Stimulated activated naive CD4-positive, alpha-beta T cell treated with Interleukin-2 at 50 U/mL for 16 hours (primary cell): ENCODE data around the gene SPAG16.
"Not testable (repeated sequence)": the region's sequence is repeated elsewhere in the genome, so short reads cannot be mapped to it uniquely, and the experiment has no call there.

Source experiments
- DNase-seq: peaks from one replicate; lab custom pipeline; 2025; lab: John Stamatoyannopoulos, UW

SPAG16 gene

GRCh38 chr2:213274143-213274542, 10.1 kb upstream of the SPAG16 start:
- DNase-seq, result no peak

DNA sequence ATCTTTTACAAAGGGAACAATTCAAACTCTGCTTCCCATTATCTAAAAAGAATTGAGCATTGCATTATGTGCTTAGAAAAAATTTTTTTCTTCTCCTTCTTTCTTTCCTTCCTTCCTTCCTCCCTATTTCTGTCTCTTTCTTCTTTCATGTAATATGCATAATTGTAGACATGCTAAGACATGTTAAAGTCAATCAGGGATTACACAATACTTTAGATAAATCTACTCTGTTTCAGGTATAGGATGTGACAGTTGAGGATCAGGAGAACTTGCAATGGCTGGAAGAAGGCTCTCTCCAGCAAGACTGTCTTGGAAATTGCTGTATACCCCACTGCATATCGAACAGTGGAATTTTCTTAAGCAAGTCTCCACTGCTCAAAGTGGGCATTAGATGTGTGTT, 9.0 kb upstream of the SPAG16 start:
- no peak for DNase-seq

GRCh38 chr2:213277134-213277533, 7.1 kb upstream of the SPAG16 start:
- not testable (repeated sequence) for DNase-seq

GRCh38 chr2:213279116-213279620, 5.1 kb upstream of the SPAG16 start:
- no peak for DNase-seq

DNA sequence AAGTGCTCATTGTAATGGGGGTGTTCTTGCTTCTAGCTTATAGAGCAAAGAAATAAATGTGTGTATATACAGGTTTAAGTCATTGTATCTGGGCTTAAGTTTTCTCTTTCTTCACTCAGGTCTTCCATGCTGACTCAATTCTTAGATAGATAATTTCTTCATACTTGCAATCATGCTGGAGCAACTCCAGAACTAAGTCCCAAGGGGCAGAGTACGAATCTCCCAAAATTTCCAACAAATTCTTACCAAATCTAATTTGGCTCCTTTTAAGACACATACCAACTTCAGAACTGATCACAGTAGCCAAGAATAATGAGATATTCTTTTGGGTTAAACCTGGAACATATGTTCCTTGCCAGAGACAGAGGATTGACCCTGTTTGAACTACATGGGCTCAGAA, 4.3 kb upstream of the SPAG16 start:
- DNase-seq, result no peak

DNA sequence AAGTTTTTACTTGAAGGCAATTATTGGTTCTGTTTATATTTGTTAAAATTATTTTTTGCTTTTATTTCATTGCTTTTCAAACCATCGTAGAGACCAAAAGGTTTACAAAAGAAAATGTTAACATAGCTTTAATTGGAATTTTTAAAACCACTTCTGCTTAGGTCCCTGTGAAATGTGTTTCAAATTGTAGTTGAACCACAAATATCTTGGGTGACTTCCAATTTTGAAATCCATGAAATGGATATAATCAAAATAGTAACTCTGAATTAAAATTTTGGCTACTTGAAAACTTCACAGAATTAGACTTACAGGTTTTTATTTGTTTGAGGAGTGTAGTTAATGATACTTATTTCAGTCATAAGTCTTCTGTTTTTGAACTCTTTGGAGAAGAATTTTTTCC, 3.1 kb upstream of the SPAG16 start:
- DNase-seq, result no peak

GRCh38 chr2:213285404-213285803, 1.1 kb downstream of the SPAG16 start:
- no peak for DNase-seq

DNA sequence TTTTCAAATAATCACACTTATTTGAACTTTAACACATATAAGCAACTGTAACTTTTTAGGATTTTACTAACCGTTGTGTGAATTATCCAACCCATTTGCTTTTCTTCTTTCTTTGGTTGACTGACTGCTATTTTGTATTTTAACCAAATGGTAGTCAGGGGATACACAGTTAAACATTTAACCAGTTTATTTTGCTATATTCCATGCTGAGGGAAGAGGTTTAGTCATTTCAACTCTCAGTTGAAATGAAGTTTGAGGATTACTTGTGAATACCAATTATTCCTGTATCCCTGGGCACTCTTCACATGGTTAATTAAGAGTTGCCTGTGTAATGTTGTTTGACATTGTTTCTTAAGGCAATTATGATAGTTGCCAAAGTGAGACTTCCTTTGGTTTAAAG, 1.9 kb downstream of the SPAG16 start:
- DNase-seq, result no peak

DNA sequence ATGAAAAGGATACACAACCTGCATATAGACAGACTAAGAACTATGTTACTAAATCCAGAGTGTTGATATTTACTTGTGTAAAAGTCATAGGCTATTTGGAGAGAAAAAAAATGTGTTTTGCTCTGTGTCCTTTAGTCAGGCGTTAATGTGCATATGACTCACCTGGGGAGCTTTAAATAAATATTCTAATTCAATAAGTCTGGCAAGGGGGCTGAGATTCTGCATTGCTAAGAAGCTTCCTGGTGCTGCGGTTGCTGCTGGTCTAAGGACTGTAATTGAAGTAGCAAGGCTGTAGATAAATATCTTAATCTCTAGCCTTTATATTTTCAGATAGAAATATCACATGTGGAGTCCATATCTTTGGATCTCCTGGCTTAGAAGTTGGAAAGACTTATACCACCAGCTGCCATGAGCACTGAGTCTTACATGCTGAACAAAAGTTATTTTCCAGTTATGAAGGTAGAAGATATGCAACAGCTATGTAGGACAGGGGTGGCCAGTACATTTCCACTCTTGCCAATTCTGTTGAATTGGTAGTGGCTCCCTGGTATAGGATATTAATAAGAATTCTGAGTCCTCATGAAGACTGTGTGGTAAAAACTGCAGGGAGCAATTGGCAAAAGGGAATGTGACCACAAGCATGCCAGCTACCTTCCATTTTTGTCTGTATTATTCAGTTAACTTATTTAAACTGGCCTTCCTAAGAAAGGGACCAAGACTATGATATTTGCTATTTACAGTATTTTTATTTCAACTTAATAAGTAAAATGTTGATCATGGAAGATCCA, 4.8 kb downstream of the SPAG16 start:
- DNase-seq, result no peak

GRCh38 chr2:213290501-213290900, 6.2 kb downstream of the SPAG16 start:
- DNase-seq, result no peak

DNA sequence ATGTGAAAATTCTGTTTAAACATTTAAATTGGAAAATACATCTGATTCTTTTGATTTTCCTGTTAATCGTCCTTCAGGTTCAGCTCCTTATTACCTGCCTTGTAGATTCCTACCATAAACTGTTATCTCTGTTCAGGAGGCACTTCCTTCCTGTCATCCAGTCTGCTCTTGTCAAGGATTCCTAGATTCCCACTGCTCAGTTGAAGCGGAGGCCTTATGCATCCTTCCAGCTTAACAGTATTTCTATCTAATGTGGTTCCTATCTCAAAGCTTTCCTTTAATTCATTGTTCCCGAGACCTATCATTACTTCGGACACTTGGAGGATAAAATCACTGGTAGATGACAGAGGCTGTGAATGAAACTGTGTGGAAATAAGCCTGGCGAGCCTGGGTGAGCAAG, 12.0 kb downstream of the SPAG16 start:
- DNase-seq, result no peak

DNA sequence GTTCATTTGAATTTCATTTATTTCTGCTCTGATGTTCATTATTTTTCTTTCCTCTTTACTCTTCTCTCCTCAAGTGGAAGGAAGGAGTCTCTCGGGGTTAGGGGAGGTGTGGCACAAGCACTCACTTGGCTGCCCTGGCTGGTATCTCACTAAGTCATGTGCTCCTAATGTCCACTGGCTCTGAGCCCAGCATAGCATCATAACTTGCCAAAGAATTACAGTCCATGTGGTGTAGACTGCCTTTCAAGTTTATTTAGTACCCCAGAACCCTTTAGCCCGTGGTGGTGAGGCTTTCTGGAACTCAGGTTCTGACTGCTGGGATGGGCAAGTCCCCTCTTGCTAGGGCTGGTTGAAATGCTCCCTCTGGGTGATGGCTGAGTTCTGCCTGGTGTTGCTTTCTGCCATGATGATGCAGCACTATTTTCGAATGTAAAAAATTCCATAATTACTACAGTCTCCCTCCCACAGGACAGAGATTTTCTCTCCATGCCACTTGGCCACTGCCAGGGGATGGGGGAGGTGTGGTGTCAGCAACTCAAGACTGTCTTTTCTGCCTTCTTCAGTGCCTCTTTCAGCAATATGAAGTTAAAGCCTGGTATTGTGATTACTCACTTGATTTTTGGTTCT, 22.2 kb downstream of the SPAG16 start:
- DNase-seq, result no peak

DNA sequence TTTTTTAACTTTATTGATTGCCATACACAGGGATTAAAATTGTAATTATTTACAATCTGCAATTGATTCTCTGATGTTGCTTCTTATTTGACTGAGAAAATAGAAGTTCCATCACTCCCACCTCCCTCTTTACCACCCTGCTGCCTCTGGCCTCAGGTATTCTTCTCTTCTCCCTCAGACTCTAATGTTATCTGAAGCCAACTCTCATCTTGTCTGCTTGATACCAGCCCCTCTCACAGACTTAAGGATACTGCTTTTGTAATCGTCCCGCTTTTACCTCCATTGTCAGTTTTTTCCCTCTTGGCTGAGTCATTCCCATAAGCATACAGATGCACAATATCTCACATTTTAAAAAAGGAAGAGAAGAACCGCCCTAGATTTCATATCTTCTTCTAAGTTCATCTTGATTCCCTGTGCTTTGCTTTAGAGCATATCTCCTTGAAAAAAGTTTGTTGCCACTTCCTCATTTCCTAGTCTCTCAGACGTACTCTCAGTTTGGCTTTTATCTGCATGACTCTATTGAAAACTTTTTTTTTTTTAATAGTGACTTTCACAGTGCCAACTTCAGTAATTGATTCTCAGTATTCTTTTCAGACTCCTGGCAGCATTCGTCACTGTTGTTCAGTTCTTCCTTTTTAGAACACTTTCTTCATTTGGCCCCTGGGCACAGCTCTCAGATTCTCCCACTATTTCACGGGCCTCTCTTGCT, 31.1 kb downstream of the SPAG16 start:
- no peak for DNase-seq

DNA sequence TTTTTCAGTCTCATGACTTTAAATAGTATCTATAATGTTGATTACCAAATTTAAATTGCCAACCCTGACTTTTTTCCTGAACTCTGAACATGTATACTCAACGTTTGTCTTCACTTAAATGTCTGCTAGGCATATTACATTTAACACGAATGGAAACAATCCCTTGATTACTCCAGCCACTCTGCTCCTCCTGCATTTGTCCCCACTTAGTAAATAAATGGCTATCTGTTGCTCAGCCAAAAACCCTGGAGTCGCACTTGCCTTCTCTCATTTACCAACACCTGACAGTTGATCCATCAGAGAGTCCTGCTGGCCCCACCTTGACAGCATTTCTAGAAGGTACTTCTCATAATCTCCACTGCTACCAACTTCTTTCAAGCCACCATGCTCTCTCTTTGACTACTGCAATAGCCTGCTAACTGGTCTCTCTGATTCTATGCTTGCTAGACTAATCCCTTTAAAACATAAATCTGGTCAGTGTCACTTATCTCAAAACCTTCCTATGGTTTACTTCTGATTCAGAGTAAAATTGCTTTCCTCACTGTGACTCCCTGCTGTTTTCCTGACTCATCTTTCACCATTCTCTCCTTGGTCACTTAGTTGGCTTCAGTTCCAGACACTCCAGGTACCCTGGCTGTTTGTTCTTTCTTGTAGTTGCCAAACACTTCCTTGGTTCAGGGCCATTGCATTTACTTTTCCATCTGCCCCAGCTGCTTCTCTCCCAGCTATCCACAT, 31.9 kb downstream of the SPAG16 start:
- no peak for DNase-seq

GRCh38 chr2:213317929-213318328, 33.7 kb downstream of the SPAG16 start:
- no peak for DNase-seq

GRCh38 chr2:213320604-213321003, 36.3 kb downstream of the SPAG16 start:
- DNase-seq, result no peak

DNA sequence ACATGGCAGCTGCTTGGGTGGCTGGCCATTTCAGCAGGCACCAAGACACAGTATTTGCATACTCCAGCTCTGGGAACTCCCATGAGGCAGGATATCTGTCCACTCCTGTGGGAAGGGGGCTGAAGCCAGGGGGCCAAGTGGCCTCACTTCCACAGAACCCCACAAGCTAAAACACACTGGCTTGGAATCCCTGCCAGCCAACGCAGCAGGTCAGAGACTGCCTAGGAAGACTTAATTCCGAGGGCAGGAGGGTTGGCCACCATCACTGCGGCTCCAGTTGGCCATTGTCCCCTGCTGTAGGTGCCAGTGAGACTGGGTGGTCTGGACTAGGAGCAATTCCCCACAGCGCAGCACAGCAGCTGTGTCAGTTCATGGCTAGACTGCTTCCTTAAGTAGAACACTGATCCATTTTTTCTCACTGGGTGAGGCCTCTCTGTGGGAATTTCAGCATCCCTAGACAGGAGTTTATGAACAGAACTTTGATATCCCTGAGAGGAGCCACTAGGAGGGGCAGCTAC, 52.0 kb downstream of the SPAG16 start:
- no peak for DNase-seq

- no peak for DNase-seq
Observed at GRCh38 chr2:213353419-213353818, 69.2 kb downstream of the SPAG16 start.

- DNase-seq, result no peak
Observed at GRCh38 chr2:213376644-213377043, 92.4 kb downstream of the SPAG16 start.

DNA sequence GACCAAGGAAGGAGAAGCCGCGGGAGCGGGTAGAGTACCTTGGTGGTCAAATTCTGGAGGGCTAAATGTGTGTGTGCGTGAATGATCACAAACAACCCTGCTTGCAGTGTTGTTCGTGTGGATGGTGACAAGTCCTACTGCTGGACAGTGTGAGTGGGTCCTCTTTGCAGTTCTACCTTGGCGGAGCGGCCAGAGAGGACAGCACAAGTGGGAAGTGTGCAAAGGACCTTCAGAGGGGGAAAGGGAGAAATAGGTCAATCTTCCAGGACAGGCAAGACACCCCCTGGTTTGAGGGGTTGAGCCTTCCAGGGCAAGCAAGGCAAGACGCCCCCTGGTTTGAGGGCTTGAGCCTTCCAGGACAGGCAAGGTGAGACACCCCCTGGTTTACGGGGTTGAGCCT, 122.8 kb downstream of the SPAG16 start:
- not testable (repeated sequence) for DNase-seq

DNA sequence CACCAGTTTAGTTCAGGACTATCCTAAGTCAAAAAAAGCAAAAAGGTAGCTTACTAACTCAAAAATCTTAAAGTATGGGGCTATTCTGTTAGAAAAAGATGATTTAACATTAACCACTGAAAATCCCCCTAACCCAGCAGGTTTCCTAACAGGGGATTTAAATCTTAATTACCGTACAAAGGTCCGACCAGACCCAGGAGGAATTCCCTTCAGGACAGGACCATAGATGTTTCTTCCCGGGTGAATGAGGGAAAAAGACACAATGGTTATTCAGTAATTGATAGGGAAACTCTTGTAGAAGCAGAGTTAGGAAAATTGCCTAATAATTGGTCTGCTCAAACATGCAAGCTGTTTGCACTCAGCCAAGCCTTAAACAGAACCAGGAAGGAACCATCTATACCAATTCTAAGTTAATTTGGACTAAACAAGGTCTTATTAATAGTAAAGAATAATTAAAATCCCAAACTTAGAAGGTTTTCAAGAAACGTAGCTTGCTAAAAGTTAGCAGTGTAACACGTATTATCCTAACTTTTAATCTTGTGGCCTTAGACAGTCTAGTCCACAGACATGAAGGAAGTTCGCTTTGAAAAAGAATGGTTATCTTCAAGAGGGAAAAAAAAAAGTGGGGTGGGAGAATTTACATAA, 124.3 kb downstream of the SPAG16 start:
- DNase-seq, result not testable (repeated sequence)
